RWPE2 (cell line): ENCODE data around the gene FRMPD2.

Source experiments
- ATAC-seq: fragments of 200-7000 bp; cut with Tn5 transposase; 3 replicates; pipeline ENCODE4 v1.9.1; 2021; ENCODE audit warnings: low read depth
- DNase-seq: peaks from one replicate; pipeline ENCODE4 v3.0.0-alpha.2; 2020; ENCODE audit warnings: low spot score
- H3K27ac ChIP-seq: fragments of 450-650 bp; 2 replicates; pipeline ENCODE4 v1.5.1; 2017; ENCODE audit warnings: mild to moderate bottlenecking; ENCODE audit not compliant: poor library complexity, severe bottlenecking
- H3K27me3 ChIP-seq: fragments of 250-450 bp; sonication (Bioruptor Pico); 2 replicates; pipeline ENCODE4 v1.5.1; 2021; ENCODE audit warnings: mild to moderate bottlenecking, moderate library complexity; ENCODE audit not compliant: insufficient read depth, poor library complexity, severe bottlenecking
- H3K36me3 ChIP-seq: fragments of 250-450 bp; sonication (Bioruptor Pico); 2 replicates; pipeline ENCODE4 v1.5.1; 2020; ENCODE audit warnings: low read depth, mild to moderate bottlenecking, moderate library complexity
- H3K4me1 ChIP-seq: fragments of 250-450 bp; sonication (Bioruptor Pico); 2 replicates; pipeline ENCODE4 v1.5.1; 2021; ENCODE audit warnings: mild to moderate bottlenecking, moderate library complexity; ENCODE audit not compliant: insufficient read depth, poor library complexity, severe bottlenecking
- H3K4me3 ChIP-seq: fragments of 250-450 bp; sonication (Bioruptor Pico); 2 replicates; pipeline ENCODE4 v1.5.1; 2021; ENCODE audit warnings: mild to moderate bottlenecking, moderate library complexity; ENCODE audit not compliant: severe bottlenecking
- H3K9me3 ChIP-seq: fragments of 250-450 bp; sonication (Bioruptor Pico); 2 replicates; pipeline ENCODE4 v1.5.1; 2021; ENCODE audit warnings: mild to moderate bottlenecking, moderate library complexity; ENCODE audit not compliant: severe bottlenecking
- CTCF ChIP-seq: fragments of 450-650 bp; IDR thresholded peaks from one replicate; pipeline ENCODE4 v1.5.1; 2017; ENCODE audit warnings: mild to moderate bottlenecking, moderate library complexity; ENCODE audit not compliant: poor library complexity, severe bottlenecking

Gene FRMPD2

GRCh38 chr10:48195803-48196202, 78.7 kb downstream of the FRMPD2 start:
- no peaks in the 10 kb centered on the region for H3K9me3 ChIP-seq

GRCh38 chr10:48194830-48195229, 79.7 kb downstream of the FRMPD2 start:
- no peaks in the 10 kb centered on the region for H3K4me1 ChIP-seq
- no peaks in the 10 kb centered on the region for H3K36me3 ChIP-seq
- TF ChIP-seq CTCF: no peak
- no peak overlapping the region for H3K27ac ChIP-seq
- H3K27me3 ChIP-seq: peaks cover 2% of the 10 kb centered on the region
- no peak for ATAC-seq
- no peaks in the 10 kb centered on the region for H3K9me3 ChIP-seq
- H3K4me3 ChIP-seq: no peak overlapping the region
- no peak for DNase-seq

More at GRCh38 chr10:48195803-48196202, 78.7 kb downstream of the FRMPD2 start:
- no peak overlapping the region for H3K27ac ChIP-seq
- DNase-seq (no peak), ATAC-seq (no peak)
- TF ChIP-seq CTCF: no peak
- no peaks in the 10 kb centered on the region for H3K4me1 ChIP-seq
- no peaks in the 10 kb centered on the region for H3K36me3 ChIP-seq
- no peak overlapping the region for H3K4me3 ChIP-seq
- H3K27me3 ChIP-seq: peaks cover 2% of the 10 kb centered on the region

- peaks cover 2% of the 10 kb centered on the region for H3K27me3 ChIP-seq
- ATAC-seq (no peak), DNase-seq (no peak)
- H3K27ac ChIP-seq: no peak overlapping the region
- H3K4me1 ChIP-seq: no peaks in the 10 kb centered on the region
- no peak overlapping the region for H3K4me3 ChIP-seq
- no peak for TF ChIP-seq CTCF
- H3K9me3 ChIP-seq: no peaks in the 10 kb centered on the region
- no peaks in the 10 kb centered on the region for H3K36me3 ChIP-seq
Observed at GRCh38 chr10:48193556-48193955, 80.9 kb downstream of the FRMPD2 start.

- TF ChIP-seq CTCF: no peak
- H3K27me3 ChIP-seq: peaks cover 2% of the 10 kb centered on the region
- H3K4me3 ChIP-seq: no peak overlapping the region
- DNase-seq (no peak), ATAC-seq (no peak)
- H3K36me3 ChIP-seq: no peaks in the 10 kb centered on the region
- no peaks in the 10 kb centered on the region for H3K4me1 ChIP-seq
- H3K9me3 ChIP-seq: no peaks in the 10 kb centered on the region
- H3K27ac ChIP-seq: no peak overlapping the region
Observed at GRCh38 chr10:48192881-48193450, 81.5 kb downstream of the FRMPD2 start.

GRCh38 chr10:48187713-48188485, 86.6 kb downstream of the FRMPD2 start:
- TF ChIP-seq CTCF: no peak
- Histone ChIP-seq H3K9me3 (no peaks in the 10 kb centered on the region), H3K4me3 (no peak overlapping the region), H3K27me3 (no peaks in the 10 kb centered on the region), H3K27ac (no peak overlapping the region), H3K36me3 (no peaks in the 10 kb centered on the region), H3K4me1 (no peaks in the 10 kb centered on the region)
- no peak for ATAC-seq
- DNase-seq: no peak
